Endothelial cell of umbilical vein (primary cell): ENCODE measurements around the gene COL19A1. TPM values are rescaled to one million over a fixed set of nuclear protein-coding genes. Genes with fewer than 3 reads are reported as not detected.

Source experiments
- BruUV-seq: library from RNA; stranded (reverse); fragments of 400-500 nt; replicated peaks from 2 replicates; lab custom pipeline; 2021; lab: Mats Ljungman, UMichigan
- CTCF ChIA-PET: fragments of 300-600, 350-600 bp; sonication (Branson Sonifier 250); formaldehyde crosslinking; loops from one replicate; lab custom pipeline; 2021; ENCODE audit warnings: antibody characterized with exemption, inconsistent platforms; lab: Charles Lee
- POLR2A ChIA-PET: fragments of 300-600, 350-600 bp; sonication (Branson Sonifier 250); formaldehyde crosslinking; loops from one replicate; lab custom pipeline; 2021; ENCODE audit warnings: antibody characterized with exemption, inconsistent platforms; lab: Charles Lee
- DNase-seq: peaks from one replicate; pipeline ENCODE4 v3.0.0-alpha.2; 2011; ENCODE audit warnings: low read depth, low spot score
- FAIRE-seq: peaks from 2 replicates; lab custom pipeline; 2011; peaks lifted over from hg19 to GRCh38; lab: Jason Lieb, UNC
- H2AFZ ChIP-seq: 2 replicates; pipeline ENCODE4 v1.6.0; 2012; ENCODE audit warnings: low read depth, low read length, control low read depth, inconsistent platforms
- H3K27ac ChIP-seq: 2 replicates; pipeline ENCODE4 v1.5.1; 2011; ENCODE audit warnings: low read depth, mild to moderate bottlenecking, control low read depth, low read length, moderate library complexity; ENCODE audit not compliant: insufficient read depth
- H3K27me3 ChIP-seq, 2 experiments: 2 replicates each; pipeline versions ENCODE4 v1.6.0 to v1.6.1; 2011; ENCODE audit warnings: low read length in 2 of 2, mixed read lengths in 1 of 2; ENCODE audit not compliant: control insufficient read depth in 2 of 2, insufficient read depth in 2 of 2
- H3K36me3 ChIP-seq, 2 experiments: 2 replicates in 1 of 2; 3 replicates in 1 of 2; pipeline ENCODE4 v1.5.1; 2011; ENCODE audit warnings: low read length in 2 of 2, mild to moderate bottlenecking in 1 of 2, moderate library complexity in 1 of 2; ENCODE audit not compliant: control insufficient read depth in 2 of 2, insufficient read depth in 2 of 2; ENCODE audit errors: extremely low read depth in 1 of 2
- H3K4me1 ChIP-seq: 3 replicates; pipeline ENCODE4 v1.5.1; 2011; ENCODE audit warnings: mild to moderate bottlenecking, low read length; ENCODE audit not compliant: control insufficient read depth, insufficient read depth; ENCODE audit errors: extremely low read depth
- H3K4me2 ChIP-seq: 2 replicates; pipeline ENCODE4 v1.6.1; 2011; ENCODE audit warnings: low read length, control low read depth, mixed read lengths; ENCODE audit not compliant: insufficient read depth
- H3K4me3 ChIP-seq, 3 experiments: fragments of 200-600 bp in 1 of 3; sonication (generic), shearing (Covaris generic) in 1 of 3; replicated peaks in 1 of 3; 2 replicates each; pipeline ENCODE4 v1.5.1; 2011 to 2016; ENCODE audit warnings: control low read depth in 3 of 3, low read length in 3 of 3, mild to moderate bottlenecking in 2 of 3, inconsistent platforms in 1 of 3, low read depth in 1 of 3, moderate library complexity in 1 of 3; ENCODE audit not compliant: insufficient read depth in 1 of 3
- H3K79me2 ChIP-seq: 2 replicates; pipeline ENCODE4 v1.6.0; 2012; ENCODE audit warnings: low read length, inconsistent platforms; ENCODE audit not compliant: control insufficient read depth, insufficient read depth
- H3K9ac ChIP-seq: replicated peaks from 2 replicates; pipeline ENCODE3; 2011; ENCODE audit warnings: low read length, control low read depth; ENCODE audit not compliant: insufficient read depth; ENCODE audit errors: extremely low read depth
- H3K9me1 ChIP-seq: replicated peaks from 3 replicates; pipeline ENCODE4 v1.6.0; 2011; ENCODE audit warnings: mild to moderate bottlenecking, low read length; ENCODE audit not compliant: control insufficient read depth, insufficient read depth; ENCODE audit errors: extremely low read depth
- H3K9me3 ChIP-seq: replicated peaks from 2 replicates; pipeline ENCODE4 v1.5.1; 2012; ENCODE audit warnings: low read length, inconsistent platforms; ENCODE audit not compliant: control insufficient read depth, insufficient read depth
- H4K20me1 ChIP-seq: replicated peaks from 2 replicates; pipeline ENCODE3; 2011; ENCODE audit warnings: mild to moderate bottlenecking, low read length; ENCODE audit not compliant: control insufficient read depth, insufficient read depth; ENCODE audit errors: extremely low read depth
- EZH2 ChIP-seq: IDR thresholded peaks from 2 replicates; pipeline ENCODE4 v1.6.1; 2012; ENCODE audit warnings: borderline replicate concordance, low read depth, mild to moderate bottlenecking, moderate library complexity, low read length, inconsistent platforms; ENCODE audit not compliant: severe bottlenecking
- FOS ChIP-seq: IDR thresholded peaks from 2 replicates; pipeline ENCODE4 v1.6.1; 2011; ENCODE audit warnings: mild to moderate bottlenecking, low read length, moderate library complexity, borderline replicate concordance; ENCODE audit not compliant: insufficient read depth
- GATA2 ChIP-seq: IDR thresholded peaks from 2 replicates; pipeline ENCODE4 v1.7.0; 2011; ENCODE audit warnings: low read depth, mild to moderate bottlenecking, moderate library complexity, mixed read lengths, low read length; ENCODE audit not compliant: insufficient read length, insufficient read depth
- JUN ChIP-seq: IDR thresholded peaks from 2 replicates; pipeline ENCODE4 v1.6.1; 2011; ENCODE audit warnings: borderline replicate concordance, low read depth; ENCODE audit not compliant: insufficient read length, insufficient read depth
- MYC ChIP-seq: IDR thresholded peaks from one replicate; pipeline ENCODE4 v1.6.1; 2011; ENCODE audit warnings: mild to moderate bottlenecking, low read depth, low read length
- POLR2A ChIP-seq: IDR thresholded peaks from 2 replicates; pipeline ENCODE4 v1.6.1; 2012; ENCODE audit warnings: low read depth, mild to moderate bottlenecking, control low read depth, low read length
- POLR2AphosphoS5 ChIP-seq: IDR thresholded peaks from 2 replicates; pipeline ENCODE4 v1.6.1; 2012; ENCODE audit warnings: low read depth, mild to moderate bottlenecking, control low read depth, low read length, moderate library complexity; ENCODE audit not compliant: insufficient read depth
- dilution Hi-C: fragments of 300-500 bp; cut with MboI; formaldehyde crosslinking; loops from one replicate; pipeline ENCODE4 v1.15.0; 2019; ENCODE audit warnings: low sequenced_read_pairs; ENCODE audit not compliant: extremely low pct_ligation_motif_present
- intact Hi-C: fragments of 100-400 bp; cut with micrococcal nuclease; formaldehyde crosslinking; loops from one replicate; pipeline ENCODE4 v1.10.0; 2022
- polyA plus RNA-seq, 4 experiments: library from polyadenylated mRNA; depleted of rRNA in 3 of 4; stranded (reverse) in 3 of 4; unstranded in 1 of 4; fragments of >200 nt; gene quantifications; 2 replicates each; pipeline versions ENCODE4 v1.2.1 to v1.2.3, GENCODE V29; 2011 to 2012; ENCODE audit warnings: missing spikeins in 1 of 4
- total RNA-seq: library from RNA; stranded (reverse); gene quantifications from 2 replicates; pipeline ENCODE4 v1.2.3, GENCODE V29; 2021
- TF ChIP-seq, protein P1 (sequence below), 2 donors: IDR thresholded peaks; 1 replicate in 1 of 2; 2 replicates in 1 of 2; pipeline ENCODE4 v1.5.1; 2011; ENCODE audit warnings: low read length in 2 of 2, mild to moderate bottlenecking in 2 of 2, moderate library complexity in 2 of 2, control low read depth in 1 of 2, inconsistent platforms in 1 of 2, low read depth in 1 of 2; ENCODE audit not compliant: insufficient read depth in 1 of 2; ENCODE audit errors: extremely low read depth in 1 of 2
- TF ChIP-seq, protein P2 (sequence below): IDR thresholded peaks from 2 replicates; pipeline ENCODE4 v1.6.1; 2011; ENCODE audit not compliant: insufficient read depth, insufficient read length

The COL19A1 gene
- total and polyA plus RNA-seq, 2 donors (not counting 3 experiments of a cell fraction or from before 2014, with no cell fraction given) = not detected

GRCh38 chr6:69883551-69883950, 17.2 kb downstream of the COL19A1 start:
- no peaks in the 10 kb centered on the region for H4K20me1 ChIP-seq
- BruUV-seq = no TSS peak
- no peaks in the 10 kb centered on the region for H3K4me1 ChIP-seq
- ChIA-PET POLR2A (no interaction called here), CTCF (no interaction called here)
- H3K27ac ChIP-seq = no peak overlapping the region
- no peak overlapping the region for H3K4me3 ChIP-seq
- H3K36me3 ChIP-seq = no peaks in the 10 kb centered on the region
- H3K27me3 ChIP-seq = no peaks in the 10 kb centered on the region
- no peaks in the 10 kb centered on the region for H3K9me3 ChIP-seq
- DNase-seq = no peak
- no peaks in the 10 kb centered on the region for H3K9me1 ChIP-seq
- no peak overlapping the region for H3K4me2 ChIP-seq
- intact Hi-C loops = no loop called here
- no peak for TF ChIP-seq JUN
- TF ChIP-seq, protein P1, sequence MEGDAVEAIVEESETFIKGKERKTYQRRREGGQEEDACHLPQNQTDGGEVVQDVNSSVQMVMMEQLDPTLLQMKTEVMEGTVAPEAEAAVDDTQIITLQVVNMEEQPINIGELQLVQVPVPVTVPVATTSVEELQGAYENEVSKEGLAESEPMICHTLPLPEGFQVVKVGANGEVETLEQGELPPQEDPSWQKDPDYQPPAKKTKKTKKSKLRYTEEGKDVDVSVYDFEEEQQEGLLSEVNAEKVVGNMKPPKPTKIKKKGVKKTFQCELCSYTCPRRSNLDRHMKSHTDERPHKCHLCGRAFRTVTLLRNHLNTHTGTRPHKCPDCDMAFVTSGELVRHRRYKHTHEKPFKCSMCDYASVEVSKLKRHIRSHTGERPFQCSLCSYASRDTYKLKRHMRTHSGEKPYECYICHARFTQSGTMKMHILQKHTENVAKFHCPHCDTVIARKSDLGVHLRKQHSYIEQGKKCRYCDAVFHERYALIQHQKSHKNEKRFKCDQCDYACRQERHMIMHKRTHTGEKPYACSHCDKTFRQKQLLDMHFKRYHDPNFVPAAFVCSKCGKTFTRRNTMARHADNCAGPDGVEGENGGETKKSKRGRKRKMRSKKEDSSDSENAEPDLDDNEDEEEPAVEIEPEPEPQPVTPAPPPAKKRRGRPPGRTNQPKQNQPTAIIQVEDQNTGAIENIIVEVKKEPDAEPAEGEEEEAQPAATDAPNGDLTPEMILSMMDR (IDR thresholded peaks at IDR 0.05; ENCODE audit: extremely low read depth in 1 of 2, insufficient read depth in 1 of 2, low read depth in 1 of 2, low read length in 2 of 2) = no peak
- no peak for TF ChIP-seq MYC
- no peak for TF ChIP-seq EZH2
- no peak for TF ChIP-seq GATA2
- no peak for TF ChIP-seq POLR2AphosphoS5
- no peak for TF ChIP-seq POLR2A
- no peak for TF ChIP-seq FOS
- TF ChIP-seq, protein P2, sequence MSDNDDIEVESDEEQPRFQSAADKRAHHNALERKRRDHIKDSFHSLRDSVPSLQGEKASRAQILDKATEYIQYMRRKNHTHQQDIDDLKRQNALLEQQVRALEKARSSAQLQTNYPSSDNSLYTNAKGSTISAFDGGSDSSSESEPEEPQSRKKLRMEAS = no peak
- H3K9ac ChIP-seq = no peak overlapping the region
- no peak overlapping the region for H2AFZ ChIP-seq
- no peaks in the 10 kb centered on the region for H3K79me2 ChIP-seq
- dilution Hi-C loops = no loop called here
- no peak for FAIRE-seq
